ENCODE measurements around the gene COX6A2.

DNA sequence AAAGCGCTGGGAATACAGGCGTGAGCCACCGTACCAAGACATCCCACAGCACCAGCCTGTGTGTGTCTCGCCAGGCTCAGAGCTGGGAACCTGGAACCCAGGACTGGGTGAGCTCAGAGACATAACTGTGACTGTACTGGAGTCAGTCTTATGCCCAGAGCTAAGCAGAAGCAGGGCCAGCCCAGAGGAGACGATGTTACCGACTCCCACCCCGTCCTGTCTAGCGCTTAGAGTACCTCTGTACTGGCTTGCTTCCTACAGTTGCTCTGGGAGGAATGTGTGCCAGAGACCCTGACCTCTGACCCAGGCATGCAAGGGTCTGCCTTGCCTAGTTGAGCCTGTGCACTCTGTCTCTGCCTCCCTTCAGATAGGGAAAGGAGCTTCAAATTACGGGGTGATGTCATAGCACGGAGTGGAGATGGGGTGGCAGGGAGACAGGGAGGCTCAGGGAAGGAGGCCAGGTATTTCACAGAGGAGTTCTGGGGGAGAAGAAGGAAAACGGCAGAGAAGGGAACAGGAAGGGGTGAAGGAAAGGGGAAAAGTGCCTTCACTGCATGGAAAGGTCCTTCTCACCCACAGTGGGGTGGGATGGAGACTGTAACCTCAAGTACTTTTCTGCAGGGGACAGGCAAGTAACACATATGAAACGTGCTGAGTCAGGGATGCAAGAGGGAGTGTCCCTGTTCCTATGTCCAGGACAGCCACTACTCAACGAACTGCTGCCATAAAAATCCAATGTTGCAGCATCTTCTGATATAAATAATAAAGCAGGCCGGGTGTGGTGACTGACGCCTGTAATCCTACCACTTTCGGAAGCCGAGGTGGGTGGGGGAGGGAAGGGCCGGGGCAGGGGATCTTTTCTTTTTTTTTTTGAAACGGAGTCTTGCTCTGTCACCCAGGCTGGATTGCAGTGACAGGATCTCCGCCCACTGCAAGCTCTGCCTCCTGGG lies 25.4 kb upstream of the COX6A2 start:
- TF ChIP-seq, protein P1, sequence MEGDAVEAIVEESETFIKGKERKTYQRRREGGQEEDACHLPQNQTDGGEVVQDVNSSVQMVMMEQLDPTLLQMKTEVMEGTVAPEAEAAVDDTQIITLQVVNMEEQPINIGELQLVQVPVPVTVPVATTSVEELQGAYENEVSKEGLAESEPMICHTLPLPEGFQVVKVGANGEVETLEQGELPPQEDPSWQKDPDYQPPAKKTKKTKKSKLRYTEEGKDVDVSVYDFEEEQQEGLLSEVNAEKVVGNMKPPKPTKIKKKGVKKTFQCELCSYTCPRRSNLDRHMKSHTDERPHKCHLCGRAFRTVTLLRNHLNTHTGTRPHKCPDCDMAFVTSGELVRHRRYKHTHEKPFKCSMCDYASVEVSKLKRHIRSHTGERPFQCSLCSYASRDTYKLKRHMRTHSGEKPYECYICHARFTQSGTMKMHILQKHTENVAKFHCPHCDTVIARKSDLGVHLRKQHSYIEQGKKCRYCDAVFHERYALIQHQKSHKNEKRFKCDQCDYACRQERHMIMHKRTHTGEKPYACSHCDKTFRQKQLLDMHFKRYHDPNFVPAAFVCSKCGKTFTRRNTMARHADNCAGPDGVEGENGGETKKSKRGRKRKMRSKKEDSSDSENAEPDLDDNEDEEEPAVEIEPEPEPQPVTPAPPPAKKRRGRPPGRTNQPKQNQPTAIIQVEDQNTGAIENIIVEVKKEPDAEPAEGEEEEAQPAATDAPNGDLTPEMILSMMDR (conservative IDR thresholded peaks at IDR 0.05 in 1 of 2, IDR thresholded peaks at IDR 0.05 in 1 of 2; ENCODE audit: extremely low read depth in 1 of 2, insufficient read depth in 1 of 2, low read depth in 1 of 2, low read length in 2 of 2) = no peak
- TF ChIP-seq EZH2 (IDR thresholded peaks at IDR 0.05; ENCODE audit: borderline replicate concordance, low read length) = no peak
